Measurements from ENCODE around the gene CYP2S1.
"Not testable (repeated sequence)": the region's sequence is repeated elsewhere in the genome, so short reads cannot be mapped to it uniquely, and the experiment has no call there.

CYP2S1 gene, protein sequence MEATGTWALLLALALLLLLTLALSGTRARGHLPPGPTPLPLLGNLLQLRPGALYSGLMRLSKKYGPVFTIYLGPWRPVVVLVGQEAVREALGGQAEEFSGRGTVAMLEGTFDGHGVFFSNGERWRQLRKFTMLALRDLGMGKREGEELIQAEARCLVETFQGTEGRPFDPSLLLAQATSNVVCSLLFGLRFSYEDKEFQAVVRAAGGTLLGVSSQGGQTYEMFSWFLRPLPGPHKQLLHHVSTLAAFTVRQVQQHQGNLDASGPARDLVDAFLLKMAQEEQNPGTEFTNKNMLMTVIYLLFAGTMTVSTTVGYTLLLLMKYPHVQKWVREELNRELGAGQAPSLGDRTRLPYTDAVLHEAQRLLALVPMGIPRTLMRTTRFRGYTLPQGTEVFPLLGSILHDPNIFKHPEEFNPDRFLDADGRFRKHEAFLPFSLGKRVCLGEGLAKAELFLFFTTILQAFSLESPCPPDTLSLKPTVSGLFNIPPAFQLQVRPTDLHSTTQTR

GRCh38 chr19:41192574-41193429 lies at the start of gene CYP2S1:
TSS of gene CYP2S1 (plus strand) at chr19:41193219. CDS start at chr19:41193265, 46 bp downstream.
- peak; percentile 33 to 77 (median 49) for DNase-seq

DNA sequence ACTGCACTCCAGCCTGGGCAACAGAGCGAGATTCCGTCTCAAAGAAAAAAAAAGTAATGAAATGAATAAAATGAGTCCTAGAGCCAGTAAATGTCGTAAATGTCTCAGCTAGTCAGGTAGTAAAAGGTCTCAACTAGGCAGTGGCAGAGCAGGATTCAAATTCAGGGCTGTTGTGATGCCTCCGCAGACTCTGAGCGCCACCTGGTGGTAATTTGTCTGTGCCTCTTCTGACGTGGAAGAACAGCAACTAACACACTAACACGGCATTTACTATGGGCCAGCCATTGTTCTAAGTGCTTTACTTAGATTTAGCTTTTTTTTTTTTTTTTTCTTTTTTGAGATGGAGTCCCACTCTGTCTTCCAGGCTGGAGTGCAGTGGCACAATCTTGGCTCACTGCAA lies 48.6 kb upstream of the CYP2S1 start:
- peak; percentile 88 to 94 (median 94) for DNase-seq

- DNase-seq, result no peak
Observed at GRCh38 chr19:41149831-41150230, 43.2 kb upstream of the CYP2S1 start.

DNA sequence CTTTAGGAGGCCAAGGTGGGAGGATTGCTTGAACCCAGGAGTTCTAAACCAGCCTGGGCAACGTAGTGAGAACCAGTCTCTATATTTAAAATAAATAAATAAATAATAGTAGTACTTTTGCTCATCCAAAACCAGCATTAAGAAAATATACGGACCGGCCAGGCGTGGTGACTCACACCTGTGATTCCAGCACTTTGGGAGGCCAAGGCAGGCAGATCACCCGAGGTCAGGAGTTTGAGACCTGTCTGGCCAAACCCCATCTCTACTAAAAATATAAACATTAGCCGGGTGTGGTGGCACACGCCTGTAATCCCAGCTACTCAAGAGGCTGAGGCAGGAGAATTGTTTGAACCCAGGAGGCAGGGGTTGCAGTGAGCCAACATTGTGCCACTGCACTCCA lies 42.0 kb upstream of the CYP2S1 start:
- DNase-seq, result not testable (repeated sequence)

GRCh38 chr19:41154060-41154459 lies 39.0 kb upstream of the CYP2S1 start:
- DNase-seq, result no peak

DNA sequence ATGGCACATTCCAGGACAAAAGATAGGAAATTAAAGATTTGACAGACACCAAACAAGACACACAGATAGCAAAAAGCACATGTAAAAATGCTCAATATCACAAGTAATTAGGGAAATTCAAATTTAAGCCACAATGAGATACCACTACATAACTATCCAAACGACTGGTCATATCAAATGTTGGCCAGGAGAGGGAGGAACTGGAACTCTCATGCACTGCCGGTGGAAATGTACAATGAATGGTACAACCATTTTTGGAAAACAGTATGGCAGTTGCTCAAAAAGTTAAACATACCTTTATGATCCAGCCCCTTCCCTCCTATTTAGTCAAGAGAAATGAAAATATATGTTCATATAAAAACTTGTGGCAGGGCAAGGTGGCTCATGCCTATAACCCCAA lies 36.8 kb upstream of the CYP2S1 start:
- DNase-seq, result peak in 1 of 3 donors; percentile 13

DNA sequence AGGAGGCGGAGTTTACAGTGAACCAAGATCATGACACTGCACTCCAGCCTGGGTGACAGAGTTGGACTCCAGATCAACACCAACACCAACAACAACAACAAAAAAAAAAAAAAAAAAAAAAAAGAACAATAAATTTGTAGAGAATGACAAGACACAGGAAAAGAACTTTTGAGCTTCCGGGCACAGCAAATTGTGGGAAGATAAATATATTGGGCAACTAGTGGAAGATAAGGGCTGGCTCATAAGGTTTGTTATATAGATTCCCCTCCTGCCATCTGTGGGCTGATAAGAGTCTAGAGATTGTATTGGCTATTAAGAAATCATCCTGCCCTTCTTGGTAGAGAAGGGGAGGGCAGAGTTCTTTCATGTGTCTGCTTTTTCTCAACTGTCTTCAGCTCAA lies 33.1 kb upstream of the CYP2S1 start:
- DNase-seq, result no peak

GRCh38 chr19:41161903-41162302 lies 31.1 kb upstream of the CYP2S1 start:
- DNase-seq, result no peak

DNA sequence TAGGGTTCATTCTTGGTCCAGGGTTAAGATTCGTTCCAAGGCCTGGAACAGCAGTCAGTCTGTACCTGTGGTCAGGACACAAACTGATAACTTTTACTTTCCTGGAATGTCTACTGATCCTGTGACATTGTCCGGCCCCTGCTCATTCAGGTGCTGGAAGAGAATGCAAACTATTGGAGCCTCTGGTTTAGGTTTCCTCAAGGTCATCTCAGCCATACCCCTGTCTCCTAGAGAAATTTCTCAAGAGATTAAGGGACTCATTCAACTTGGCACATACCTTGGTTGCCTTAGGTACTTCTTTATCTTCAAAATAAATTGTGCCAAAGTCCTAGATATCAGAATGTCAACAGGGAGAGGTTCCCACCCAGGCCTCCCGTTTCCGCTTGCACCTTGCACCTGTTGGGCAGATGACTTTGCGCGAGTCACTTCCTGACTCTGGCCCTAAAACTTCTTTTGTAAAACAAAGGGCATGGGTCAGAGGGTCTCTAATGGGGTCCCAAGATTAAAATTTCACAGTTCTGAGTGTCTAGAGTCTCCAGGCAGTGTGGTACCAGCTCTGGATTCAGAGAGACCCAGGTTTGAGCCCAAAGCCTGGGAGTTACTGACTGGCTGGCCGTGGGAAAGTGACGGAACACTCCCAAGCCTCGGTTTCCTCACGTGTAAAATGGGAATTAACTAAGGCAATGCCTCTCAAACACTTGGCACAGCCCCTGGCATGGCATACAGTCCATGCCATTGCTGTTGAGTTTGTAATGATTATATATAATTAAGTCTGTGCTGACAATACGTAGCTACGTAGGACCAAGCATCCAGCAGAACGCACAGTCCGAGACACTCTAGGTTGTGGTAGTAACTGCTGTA lies 25.8 kb upstream of the CYP2S1 start:
- no peak for DNase-seq

GRCh38 chr19:41172297-41173164 lies 20.5 kb upstream of the CYP2S1 start:
- DNase-seq, result no peak

DNA sequence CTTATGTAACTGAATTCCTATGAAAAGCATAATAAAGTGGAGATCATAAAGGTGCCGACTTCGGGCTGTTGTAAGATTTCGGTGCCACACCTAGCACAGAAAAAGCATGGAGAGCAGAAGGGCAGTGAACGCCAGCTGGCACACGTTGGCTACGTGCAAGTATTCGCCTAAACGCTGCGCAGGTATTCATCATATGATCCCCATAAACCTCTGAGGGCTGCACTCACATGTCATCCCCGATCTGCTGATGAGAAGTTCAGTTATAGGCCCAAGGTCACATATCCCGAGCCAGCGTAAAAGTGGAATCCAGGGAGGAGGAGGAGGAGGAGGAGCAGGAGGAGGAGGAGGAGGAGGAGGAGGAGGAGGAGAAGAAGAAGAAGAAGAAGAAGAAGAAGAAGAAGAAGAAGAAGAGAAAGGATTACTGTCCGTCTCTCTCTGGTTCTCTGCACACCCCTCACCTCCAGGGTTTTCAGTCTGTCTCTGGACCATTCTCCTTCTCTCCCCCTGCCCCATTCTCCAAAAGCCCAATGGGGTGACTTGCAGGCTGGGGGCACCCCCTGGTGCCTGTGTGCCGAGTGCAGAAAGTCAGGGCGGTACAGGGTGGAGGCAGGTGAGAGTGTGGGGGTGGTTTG lies 18.6 kb upstream of the CYP2S1 start:
- DNase-seq, result no peak

GRCh38 chr19:41175801-41176777 lies 16.9 kb upstream of the CYP2S1 start:
- DNase-seq, result peak; percentile 73 to 81 (median 77)

GRCh38 chr19:41180173-41180572 lies 12.8 kb upstream of the CYP2S1 start:
- not testable (repeated sequence) for DNase-seq

DNA sequence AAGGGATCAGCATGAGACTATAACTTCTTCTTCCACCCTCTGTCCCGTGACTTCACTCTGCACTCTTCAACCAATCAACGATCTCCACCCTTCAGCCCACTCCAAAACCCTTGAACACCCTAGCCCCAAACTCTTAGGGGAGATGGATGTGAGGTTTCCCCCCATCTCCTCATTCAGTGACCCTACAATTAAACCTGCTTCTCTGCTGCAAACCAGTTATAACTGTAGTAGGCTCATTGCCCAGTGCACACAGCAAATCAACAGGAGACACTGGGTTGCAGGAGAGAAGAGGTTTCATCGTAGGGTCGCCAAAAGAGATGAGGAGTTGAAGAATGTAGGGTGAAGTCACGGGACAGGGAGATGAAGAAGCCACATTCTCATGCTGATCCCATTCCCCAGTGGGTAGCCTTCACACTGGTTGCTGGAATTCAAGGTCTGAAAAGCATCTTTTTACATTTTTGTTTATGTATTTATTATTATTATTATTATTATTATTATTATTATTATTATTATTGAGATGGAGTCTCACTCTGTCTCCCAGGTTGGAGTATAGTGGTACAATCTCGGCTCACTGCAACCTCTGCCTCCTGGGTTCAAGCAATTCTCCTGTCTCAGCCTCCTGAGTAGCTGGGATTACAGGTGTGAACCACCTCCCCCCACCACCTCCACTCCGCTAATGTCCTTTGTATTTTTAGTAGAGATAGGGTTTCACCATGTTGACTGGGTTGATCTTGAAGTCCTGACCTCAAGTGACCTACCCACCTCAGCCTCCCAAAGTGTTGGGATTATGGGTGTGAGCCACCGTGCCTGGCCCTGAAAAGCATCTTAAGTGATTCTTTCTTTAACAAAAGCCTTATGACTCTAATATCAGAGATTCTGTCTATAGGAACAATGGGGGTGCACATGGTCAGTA lies 5.8 kb upstream of the CYP2S1 start:
- no peak for DNase-seq

DNA sequence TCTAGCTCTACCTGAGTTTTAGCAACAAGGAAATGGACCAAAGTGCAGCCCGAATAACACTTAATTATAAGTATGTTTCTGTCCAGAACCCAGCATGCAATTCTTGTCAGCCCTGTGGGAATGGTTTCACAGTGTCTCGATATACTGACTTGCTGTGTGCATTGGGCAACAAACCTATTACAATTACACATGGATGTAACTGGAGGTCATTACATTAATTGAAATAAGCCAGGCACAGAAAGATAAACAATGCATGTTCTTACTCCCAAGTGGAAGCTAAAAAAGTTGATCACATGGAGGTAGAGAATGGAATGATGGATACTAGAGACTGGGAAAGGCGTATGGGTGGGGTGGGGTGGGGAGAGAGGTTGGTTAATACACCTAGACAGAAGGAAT lies 5.1 kb upstream of the CYP2S1 start:
- no peak for DNase-seq

DNA sequence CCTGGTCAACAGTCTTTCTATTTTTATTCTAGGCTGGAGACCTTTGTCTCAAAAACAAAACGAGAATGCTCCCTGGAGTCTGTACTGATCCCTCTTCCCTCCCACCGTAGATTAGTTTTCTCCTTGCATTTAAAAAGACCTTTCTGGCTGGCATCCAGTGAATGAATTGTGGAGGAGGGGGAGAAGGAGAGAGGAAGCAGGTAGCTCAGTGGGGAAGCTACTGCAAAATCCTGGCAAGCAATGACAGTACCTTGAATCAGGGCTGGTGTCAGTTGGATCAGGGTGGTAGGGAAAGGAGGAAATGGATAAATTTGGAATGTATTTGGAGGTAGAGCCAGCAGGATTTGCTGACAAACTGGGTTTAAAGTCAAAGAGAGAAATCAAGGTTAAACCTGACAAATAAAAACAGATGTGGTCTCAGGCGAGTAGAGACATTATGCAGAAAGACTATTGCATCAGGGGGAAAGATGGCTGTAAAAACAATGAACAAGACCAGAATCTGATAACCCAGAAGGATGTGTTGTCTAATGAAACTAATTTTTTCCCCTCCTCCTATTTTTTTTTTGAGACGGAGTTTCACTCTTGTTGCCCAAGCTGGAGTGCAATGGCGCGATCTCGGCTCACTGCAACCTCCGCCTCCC lies 3.5 kb upstream of the CYP2S1 start:
- DNase-seq, result no peak

- no peak for DNase-seq
Observed at GRCh38 chr19:41193430-41194156, 574 bp downstream of the CYP2S1 start.

DNA sequence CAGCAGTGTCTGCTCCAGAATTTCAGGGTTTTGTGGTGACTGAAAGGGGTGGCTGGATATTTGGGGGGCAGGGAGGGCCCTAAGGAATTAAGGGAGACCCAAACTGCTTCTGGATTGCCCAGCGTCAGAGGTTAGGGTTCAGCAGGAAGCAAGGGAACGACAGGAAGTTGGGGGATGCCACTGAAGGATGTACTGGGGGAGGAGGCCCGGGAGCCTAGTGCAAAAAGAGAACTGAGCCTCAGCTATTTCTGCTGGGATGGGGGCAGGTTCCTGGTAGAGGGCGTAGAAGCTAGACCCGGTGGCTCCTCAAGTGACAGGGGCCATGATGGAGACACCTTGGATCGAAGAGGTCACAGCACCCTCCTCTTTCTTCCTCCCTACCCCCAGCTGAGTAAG lies 1.1 kb downstream of the CYP2S1 start:
- DNase-seq, result peak; percentile 42 to 55 (median 48)

All from suppressor macrophage treated with lipopolysaccharide for 1 hour (primary cell).